Measurements from ENCODE around the gene LRG1.

- TF ChIP-seq CTCF (IDR thresholded peaks at IDR 0.05) (no peak), MXD4 (CRISPR knock-in tag; IDR thresholded peaks at IDR 0.05; ENCODE audit: borderline replicate concordance) (no peak), RELA (CRISPR knock-in tag; IDR thresholded peaks at IDR 0.05; ENCODE audit: borderline replicate concordance) (no peak), USF2 (CRISPR knock-in tag; IDR thresholded peaks at IDR 0.05) (no peak), FOXK1 (CRISPR knock-in tag; IDR thresholded peaks at IDR 0.05) (no peak), ZBTB43 (CRISPR knock-in tag; IDR thresholded peaks at IDR 0.05) (no peak), NFE2L1 (CRISPR knock-in tag; IDR thresholded peaks at IDR 0.05) (peak; percentile 24; the same call in 1 of the 2 replicates), ZNF219 (CRISPR knock-in tag; IDR thresholded peaks at IDR 0.05; ENCODE audit: borderline replicate concordance) (no peak), MAX (CRISPR knock-in tag; IDR thresholded peaks at IDR 0.05) (no peak), CBFB (CRISPR knock-in tag; IDR thresholded peaks at IDR 0.05; ENCODE audit: low read depth) (no peak), JAZF1 (CRISPR knock-in tag; IDR thresholded peaks at IDR 0.05) (no peak)
- TF ChIP-seq, protein P1, sequence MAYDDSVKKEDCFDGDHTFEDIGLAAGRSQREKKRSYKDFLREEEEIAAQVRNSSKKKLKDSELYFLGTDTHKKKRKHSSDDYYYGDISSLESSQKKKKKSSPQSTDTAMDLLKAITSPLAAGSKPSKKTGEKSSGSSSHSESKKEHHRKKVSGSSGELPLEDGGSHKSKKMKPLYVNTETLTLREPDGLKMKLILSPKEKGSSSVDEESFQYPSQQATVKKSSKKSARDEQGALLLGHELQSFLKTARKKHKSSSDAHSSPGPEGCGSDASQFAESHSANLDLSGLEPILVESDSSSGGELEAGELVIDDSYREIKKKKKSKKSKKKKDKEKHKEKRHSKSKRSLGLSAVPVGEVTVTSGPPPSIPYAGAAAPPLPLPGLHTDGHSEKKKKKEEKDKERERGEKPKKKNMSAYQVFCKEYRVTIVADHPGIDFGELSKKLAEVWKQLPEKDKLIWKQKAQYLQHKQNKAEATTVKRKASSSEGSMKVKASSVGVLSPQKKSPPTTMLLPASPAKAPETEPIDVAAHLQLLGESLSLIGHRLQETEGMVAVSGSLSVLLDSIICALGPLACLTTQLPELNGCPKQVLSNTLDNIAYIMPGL (CRISPR knock-in tag; IDR thresholded peaks at IDR 0.05): no peak
- TF ChIP-seq, protein P2, sequence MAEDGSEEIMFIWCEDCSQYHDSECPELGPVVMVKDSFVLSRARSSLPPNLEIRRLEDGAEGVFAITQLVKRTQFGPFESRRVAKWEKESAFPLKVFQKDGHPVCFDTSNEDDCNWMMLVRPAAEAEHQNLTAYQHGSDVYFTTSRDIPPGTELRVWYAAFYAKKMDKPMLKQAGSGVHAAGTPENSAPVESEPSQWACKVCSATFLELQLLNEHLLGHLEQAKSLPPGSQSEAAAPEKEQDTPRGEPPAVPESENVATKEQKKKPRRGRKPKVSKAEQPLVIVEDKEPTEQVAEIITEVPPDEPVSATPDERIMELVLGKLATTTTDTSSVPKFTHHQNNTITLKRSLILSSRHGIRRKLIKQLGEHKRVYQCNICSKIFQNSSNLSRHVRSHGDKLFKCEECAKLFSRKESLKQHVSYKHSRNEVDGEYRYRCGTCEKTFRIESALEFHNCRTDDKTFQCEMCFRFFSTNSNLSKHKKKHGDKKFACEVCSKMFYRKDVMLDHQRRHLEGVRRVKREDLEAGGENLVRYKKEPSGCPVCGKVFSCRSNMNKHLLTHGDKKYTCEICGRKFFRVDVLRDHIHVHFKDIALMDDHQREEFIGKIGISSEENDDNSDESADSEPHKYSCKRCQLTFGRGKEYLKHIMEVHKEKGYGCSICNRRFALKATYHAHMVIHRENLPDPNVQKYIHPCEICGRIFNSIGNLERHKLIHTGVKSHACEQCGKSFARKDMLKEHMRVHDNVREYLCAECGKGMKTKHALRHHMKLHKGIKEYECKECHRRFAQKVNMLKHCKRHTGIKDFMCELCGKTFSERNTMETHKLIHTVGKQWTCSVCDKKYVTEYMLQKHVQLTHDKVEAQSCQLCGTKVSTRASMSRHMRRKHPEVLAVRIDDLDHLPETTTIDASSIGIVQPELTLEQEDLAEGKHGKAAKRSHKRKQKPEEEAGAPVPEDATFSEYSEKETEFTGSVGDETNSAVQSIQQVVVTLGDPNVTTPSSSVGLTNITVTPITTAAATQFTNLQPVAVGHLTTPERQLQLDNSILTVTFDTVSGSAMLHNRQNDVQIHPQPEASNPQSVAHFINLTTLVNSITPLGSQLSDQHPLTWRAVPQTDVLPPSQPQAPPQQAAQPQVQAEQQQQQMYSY (CRISPR knock-in tag; IDR thresholded peaks at IDR 0.05): no peak
- TF ChIP-seq, protein P3, sequence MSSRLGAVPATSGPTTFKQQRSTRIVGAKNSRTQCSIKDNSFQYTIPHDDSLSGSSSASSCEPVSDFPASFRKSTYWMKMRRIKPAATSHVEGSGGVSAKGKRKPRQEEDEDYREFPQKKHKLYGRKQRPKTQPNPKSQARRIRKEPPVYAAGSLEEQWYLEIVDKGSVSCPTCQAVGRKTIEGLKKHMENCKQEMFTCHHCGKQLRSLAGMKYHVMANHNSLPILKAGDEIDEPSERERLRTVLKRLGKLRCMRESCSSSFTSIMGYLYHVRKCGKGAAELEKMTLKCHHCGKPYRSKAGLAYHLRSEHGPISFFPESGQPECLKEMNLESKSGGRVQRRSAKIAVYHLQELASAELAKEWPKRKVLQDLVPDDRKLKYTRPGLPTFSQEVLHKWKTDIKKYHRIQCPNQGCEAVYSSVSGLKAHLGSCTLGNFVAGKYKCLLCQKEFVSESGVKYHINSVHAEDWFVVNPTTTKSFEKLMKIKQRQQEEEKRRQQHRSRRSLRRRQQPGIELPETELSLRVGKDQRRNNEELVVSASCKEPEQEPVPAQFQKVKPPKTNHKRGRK (CRISPR knock-in tag; IDR thresholded peaks at IDR 0.05; ENCODE audit: borderline replicate concordance): no peak
Observed at GRCh38 chr19:4492337-4493103, 47.3 kb downstream of the LRG1 start.

Data from WTC11 (cell line).